Erythroblast (primary cell): ENCODE measurements around the gene ARSB.

ENCODE experiments used
- GATA1 ChIP-seq: IDR thresholded peaks from 2 replicates; pipeline ENCODE4 v1.6.1; 2011; ENCODE audit warnings: low read depth, mild to moderate bottlenecking, control low read depth, low read length, moderate library complexity
- POLR2A ChIP-seq: IDR thresholded peaks from 2 replicates; pipeline ENCODE4 v1.6.1; 2011; ENCODE audit warnings: mild to moderate bottlenecking, low read length

DNA sequence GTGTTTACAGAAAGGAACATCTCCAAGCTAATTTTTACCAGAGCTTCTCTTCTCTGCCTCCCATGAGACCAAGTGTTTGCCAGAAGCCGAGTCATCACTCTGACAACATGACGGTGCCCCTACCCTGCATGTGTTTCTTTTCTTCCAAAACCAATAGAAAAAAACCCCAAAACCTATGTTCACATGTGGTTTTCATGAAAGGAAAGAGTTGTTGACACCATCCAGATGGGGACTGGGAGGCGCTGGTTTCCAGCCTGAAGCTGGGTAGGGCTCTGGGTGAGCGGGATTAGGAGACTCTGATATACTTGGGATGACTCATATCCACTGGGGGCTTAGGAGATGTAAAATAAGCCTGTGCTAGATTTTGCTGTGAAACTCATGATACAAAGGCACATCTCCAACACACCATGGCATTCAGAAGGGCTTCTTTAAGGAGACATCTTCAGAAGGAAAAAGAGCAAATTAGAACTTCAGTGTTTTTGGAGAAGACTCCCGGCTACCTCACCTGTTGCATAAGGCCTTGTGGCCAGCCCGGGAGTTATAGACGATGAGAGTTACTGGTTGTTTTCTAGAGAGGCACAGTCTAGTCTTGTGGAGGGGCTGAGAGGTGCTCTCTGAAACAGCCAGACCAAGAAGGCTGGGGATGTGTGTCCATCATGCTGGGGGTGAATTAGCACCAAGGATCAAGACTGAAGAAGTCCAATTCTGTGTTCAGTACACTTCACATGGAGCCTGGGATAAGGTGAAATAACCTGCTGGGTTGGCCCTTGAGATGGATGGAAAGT, 227.6 kb downstream of the ARSB start:
- no peak for TF ChIP-seq POLR2A
- no peak for TF ChIP-seq GATA1
